Measurements from ENCODE around the gene RTN4RL1.

RTN4RL1 gene

DNA sequence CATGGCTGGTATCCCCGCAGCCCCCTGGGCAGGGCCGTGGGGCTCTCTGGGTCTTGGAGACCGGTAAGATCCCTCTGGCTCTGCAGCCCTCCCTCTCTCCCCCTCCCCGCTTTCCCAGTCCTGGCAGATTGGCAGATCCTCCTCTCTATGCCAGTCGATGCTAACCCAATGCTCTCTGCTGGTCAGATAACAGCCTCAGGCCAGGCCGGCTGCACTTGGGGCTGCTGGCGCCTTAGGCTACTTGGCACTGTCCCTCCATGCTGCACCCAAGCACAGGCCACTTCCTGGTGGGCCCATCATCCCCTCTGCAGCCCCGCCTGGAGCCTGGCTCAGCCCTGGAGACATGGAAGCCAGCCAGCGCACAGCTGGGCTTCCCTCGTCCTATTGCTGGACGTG, 81.7 kb downstream of the RTN4RL1 start:
- no peak for DNase-seq

DNA sequence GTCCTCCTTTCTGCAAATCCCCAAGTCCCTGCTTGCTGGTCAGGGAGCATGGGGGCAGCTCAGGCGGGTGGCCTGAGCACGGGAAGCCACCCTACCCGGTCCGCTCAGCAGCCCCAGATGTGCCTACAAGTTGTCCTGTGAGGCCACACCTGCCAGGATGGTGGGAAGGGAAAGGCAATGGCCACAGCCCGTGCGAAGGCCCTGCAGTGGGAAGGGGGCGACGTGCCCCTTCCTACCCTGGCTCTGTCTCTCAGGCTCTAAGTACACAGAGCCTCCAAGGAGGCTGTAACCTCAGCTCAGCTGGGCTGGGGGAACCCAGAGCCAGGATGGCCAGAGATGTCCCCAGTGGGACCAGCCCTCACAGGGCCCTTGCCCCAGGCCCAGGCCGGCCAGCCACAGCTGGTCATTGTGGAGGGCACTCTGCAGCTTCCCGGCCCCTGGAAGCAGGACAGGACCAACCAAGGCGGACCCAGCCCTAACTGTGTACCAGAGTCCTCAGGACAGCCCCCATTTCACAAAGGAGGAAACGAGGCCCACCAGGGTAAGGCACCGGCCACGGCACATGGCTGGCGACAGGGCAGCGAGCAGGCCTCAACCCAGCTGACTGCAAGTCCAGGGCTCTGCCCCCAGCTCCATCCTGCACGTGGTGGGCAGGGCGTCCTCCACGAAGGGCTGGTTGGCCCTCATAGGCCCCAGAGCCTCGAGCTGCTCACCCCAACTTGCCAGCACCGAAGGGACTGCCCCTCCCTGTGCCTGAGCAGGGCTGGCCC, 82.3 kb downstream of the RTN4RL1 start:
- DNase-seq = no peak

DNA sequence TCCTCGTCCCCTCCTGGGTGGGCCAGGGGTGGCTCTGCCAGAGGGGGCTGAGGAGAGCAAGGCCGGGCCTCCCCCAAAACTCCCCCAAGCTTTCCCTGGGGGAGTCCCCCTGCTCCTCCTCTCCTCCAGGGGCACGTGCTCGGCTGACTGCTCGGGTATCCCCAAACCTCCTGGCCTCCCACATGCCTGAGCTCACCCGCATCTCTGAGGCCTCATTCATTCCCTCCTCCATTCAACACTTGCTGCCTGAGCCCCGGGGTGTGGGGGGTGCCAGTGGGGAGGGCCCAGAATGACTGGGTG, 83.1 kb downstream of the RTN4RL1 start:
- no peak for DNase-seq

GRCh38 chr17:1941272-1942065, 83.7 kb downstream of the RTN4RL1 start:
- DNase-seq = no peak

GRCh38 chr17:1940810-1941185, 84.3 kb downstream of the RTN4RL1 start:
- no peak for DNase-seq

GRCh38 chr17:1939981-1940809, 84.9 kb downstream of the RTN4RL1 start:
- DNase-seq = no peak

GRCh38 chr17:1937461-1937860, 87.7 kb downstream of the RTN4RL1 start:
- no peak for DNase-seq

- no peak for DNase-seq
Measured at GRCh38 chr17:1936766-1937165, 88.4 kb downstream of the RTN4RL1 start.

GRCh38 chr17:1934901-1935300, 90.2 kb downstream of the RTN4RL1 start:
- DNase-seq = no peak

GRCh38 chr17:1933875-1934715, 91.0 kb downstream of the RTN4RL1 start:
- no peak for DNase-seq

DNA sequence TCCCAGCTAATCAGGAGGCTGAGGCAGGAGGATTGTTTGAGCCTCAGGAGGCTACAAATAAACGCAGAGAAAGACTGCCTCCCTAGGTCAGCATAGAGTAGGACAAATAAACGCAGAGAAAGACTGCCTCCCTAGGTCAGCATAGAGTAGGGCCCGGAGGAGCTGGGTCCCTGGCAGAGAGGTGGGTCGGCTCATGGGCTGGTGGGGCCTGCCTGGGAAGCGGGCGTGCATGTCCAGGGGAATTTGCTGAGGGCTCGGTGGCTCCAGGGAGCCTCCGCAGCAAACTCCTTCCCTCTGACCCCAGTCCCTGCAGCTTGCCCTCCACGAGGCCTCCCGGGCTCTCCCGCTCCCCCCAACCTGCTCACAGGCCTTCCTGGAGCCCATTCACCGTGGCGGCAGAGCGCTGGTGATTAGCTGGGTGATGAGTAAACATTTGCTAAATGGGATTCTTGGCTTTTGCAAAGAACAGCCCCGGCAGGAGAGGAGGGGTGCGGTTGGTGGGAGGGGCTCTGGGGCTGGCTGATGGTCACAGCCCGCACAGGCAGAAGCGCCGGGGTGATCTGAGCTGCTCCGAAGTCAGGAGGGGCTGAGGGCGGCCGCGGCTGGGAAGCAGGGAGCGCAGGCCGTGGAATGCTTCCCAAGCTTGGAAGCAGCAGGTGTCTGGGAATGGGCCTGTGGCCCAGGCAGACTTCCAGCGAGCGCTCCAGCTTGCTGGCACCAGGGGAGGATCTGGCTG, 93.1 kb downstream of the RTN4RL1 start:
- DNase-seq = no peak

GRCh38 chr17:1930337-1930645, 94.8 kb downstream of the RTN4RL1 start:
- no peak for DNase-seq

- DNase-seq = no peak
Measured at GRCh38 chr17:1928976-1929375, 96.2 kb downstream of the RTN4RL1 start.

DNA sequence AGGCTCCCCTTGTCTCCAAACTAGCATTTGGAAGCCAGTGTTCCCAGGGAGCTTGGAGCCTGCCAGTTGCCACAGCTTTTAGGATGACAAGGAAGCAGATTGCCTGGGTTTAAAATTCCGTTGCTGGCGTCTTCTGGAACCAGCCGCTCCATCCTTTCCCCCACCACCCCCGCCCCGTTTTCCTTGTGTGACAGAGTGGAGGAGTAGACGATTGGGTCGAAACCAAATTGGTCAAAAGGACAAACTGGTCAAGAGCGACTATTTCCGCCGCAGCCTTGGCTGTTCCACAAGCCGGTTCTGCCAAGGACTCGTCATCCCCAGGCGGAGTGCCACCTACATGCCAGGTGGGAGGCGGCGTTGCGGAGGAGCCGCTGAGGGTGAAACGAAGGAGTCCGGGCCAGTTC, 104.2 kb downstream of the RTN4RL1 start:
- no peak for DNase-seq

GRCh38 chr17:1919201-1919600, 105.9 kb downstream of the RTN4RL1 start:
- DNase-seq = no peak

GRCh38 chr17:1918346-1919162, 106.6 kb downstream of the RTN4RL1 start:
- no peak for DNase-seq

DNA sequence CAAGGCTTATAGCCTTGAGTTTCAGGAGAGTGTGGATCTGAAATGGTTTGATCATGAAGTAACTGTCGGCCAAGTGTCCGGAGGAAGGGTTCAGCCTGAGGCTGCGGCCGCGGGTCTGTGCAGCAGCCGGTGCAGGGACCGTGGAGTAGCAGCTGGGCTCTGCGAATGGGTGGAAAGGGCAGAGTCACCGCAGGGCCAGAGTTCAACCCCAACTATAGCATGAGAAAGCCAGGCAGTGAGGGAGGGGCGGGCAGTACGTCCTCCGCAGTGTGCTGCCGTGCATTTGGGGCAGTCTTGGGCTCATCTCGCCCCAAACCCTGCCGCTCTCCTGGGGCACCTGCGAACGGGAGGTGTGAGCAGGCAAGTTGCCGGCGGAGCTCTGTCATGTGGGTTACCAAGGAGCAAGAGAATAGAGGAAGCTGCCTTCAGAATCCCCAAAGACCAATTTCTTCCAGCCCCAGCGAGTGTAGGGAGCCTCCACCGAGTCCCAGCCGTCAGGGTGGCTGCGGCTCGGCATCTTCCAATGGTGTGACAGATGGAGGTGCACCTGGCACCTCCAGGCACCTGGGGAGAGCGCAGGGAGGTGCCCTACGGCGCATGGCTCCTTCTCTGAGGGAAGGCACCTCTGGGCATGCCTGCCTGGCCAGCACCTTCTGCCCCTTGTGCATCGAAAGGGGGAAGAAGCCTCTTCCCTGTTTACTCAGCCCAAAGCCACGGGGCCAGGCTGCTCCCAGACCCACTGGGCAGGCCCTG, 108.0 kb downstream of the RTN4RL1 start:
- DNase-seq = no peak

- DNase-seq = no peak
Measured at GRCh38 chr17:1916316-1916715, 108.8 kb downstream of the RTN4RL1 start.

DNA sequence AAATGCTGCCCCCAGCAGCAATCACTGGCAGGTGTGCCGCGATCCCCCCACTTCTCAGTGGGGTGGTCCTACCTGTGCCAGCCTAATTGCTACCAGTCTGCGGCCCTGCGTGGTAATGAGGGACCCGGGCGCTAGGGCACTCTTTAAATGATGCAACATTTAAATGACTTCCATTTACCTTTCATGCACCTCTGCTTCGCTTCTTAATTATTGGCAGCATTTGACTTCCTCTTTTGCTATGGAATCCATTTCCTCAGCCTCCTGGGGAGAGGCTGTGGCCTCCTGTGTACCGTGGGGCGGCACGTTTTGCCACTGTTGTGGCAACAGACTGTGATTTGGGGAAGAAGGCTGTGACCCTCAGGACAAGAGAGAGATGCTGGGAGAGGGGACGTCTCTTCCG, 109.2 kb downstream of the RTN4RL1 start:
- no peak for DNase-seq

DNA sequence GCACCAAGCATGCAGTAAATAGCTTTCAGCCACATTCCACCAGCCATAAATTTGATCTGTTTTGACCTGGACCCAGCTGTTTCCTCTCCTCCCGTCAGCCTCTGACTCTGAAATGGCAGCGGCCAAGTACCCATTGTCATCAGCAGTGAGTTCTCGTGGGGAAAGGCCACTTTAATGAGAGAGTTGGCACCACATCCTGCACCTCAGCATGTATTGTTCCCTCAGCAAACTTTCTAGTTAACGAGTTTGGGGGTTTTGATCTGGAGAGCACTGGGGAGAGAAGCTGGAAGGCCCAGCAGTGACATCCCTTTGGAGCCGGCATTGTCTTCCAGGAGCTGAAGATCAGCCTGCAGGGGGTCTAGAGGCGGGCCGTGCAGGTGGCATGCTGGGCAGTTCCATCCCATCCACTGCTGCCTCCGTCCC, 110.5 kb downstream of the RTN4RL1 start:
- DNase-seq = no peak

DNA sequence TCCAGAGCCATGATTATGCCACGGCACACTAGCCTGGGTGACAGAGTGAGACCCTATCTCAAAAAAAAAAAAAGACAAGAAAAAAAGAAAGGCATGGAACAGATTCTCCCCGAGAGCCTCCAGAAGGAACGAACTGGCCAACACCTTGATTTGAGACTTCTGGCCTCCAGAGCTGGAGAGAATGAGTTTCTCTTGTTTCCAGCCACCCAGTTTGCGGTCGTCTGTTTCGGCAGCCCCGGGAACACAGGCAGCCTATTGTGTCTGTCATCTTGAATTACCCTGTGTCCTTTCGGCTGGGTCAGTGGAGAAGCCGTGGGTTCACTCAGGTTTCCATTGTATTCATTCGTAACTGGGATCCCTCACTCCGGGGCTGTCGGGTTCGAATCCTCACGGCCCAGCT, 111.4 kb downstream of the RTN4RL1 start:
- no peak for DNase-seq

Measured in stimulated activated CD4-positive, alpha-beta T cell treated with anti-CD3 and anti-CD28 coated beads, Interleukin-2, amount 100 ng/mL, for 48 hours (primary cell).